Psoas muscle (tissue), 8 donors: ENCODE data around the gene RAD1. TPM values are rescaled to one million over a fixed set of nuclear protein-coding genes. Genes with fewer than 3 reads are reported as not detected.

Experiments used
- ATAC-seq, 4 donors: fragments of 200-7000 bp; cut with Tn5 transposase; one replicate each; pipeline ENCODE4 v1.9.1; 2020; ENCODE audit warnings: moderate library complexity in 3 of 4, mild to moderate bottlenecking in 2 of 4
- DNase-seq, 2 donors: peaks; one replicate each; pipeline ENCODE4 v3.0.0-alpha.2; 2020
- H3K27ac ChIP-seq: fragments of 200-600 bp; one replicate; pipeline ENCODE4 v1.8.0; 2022
- H3K27me3 ChIP-seq, 3 donors: fragments of 200-600 bp in 1 of 3; one replicate each; pipeline versions ENCODE4 v1.6.1 to v1.8.0; 2013 to 2022; ENCODE audit warnings: low read length in 2 of 3, mild to moderate bottlenecking in 2 of 3, moderate library complexity in 1 of 3; ENCODE audit not compliant: insufficient read depth in 3 of 3
- H3K36me3 ChIP-seq, 2 donors: fragments of 200-600 bp in 1 of 2; one replicate each; pipeline versions ENCODE4 v1.6.1 to v1.8.0; 2013 to 2022; ENCODE audit warnings: low read depth in 1 of 2, mild to moderate bottlenecking in 1 of 2, moderate library complexity in 1 of 2; ENCODE audit not compliant: insufficient read depth in 1 of 2
- H3K4me1 ChIP-seq: fragments of 200-600 bp; one replicate; pipeline ENCODE4 v1.8.0; 2022
- H3K4me3 ChIP-seq: fragments of 200-600 bp; one replicate; pipeline ENCODE4 v1.8.0; 2022; ENCODE audit warnings: mild to moderate bottlenecking
- H3K9me3 ChIP-seq: fragments of 200-600 bp; one replicate; pipeline ENCODE4 v1.8.0; 2022
- WGBS, 3 donors: extraction: QIAGEN DNeasy Blood & Tissue Kit; methylation state at CpG; one replicate each; pipeline versions ENCODE4 v1.1.6 to v1.1.7; 2013; 5-methylcytosine and 5-hydroxymethylcytosine counted together
- intact Hi-C, 2 donors: fragments of 100-400 bp; cut with DNase I; formaldehyde crosslinking; loops; one replicate each; pipeline versions ENCODE4 v1.11.0 to v1.14.2; 2022
- polyA plus RNA-seq, 3 donors: library from polyadenylated mRNA; stranded (reverse); fragments of 200-250 nt; gene quantifications; one replicate each; pipeline ENCODE4 v1.2.3, GENCODE V29; 2013
- total RNA-seq, 4 donors: library from RNA; stranded (reverse); fragmentation: NEBNext Ultra II Directional in 2 of 4; extraction: Animal tissue kit (Norgen Biotek cat#: 25700) in 2 of 4; gene quantifications; one replicate each; pipeline versions ENCODE4 v1.2.1 to v1.2.4, GENCODE V29; 2021 to 2023
- TF ChIP-seq, protein P1 (sequence below): fragments of 200-600 bp; IDR thresholded peaks from one replicate; pipeline ENCODE4 v1.8.0; 2022; ENCODE audit warnings: antibody characterized with exemption
- donor health status: healthy with polysubstance abuse.
- donor health status: DM: no; HTN: no; CAD: no; lungs with moderate emphysema.
- donor health status: Bipolar disorder and iron deficiency.
- donor health status: healthy.
- donor health status: DM: yes; HTN: yes; CAD: no.
- donor health status: DM: no; HTN: no; CAD: no.
- donor health status: DM: no; HTN: no; CAD: no.
- donor health status: DM: yes; HTN: yes; CAD: no.

Gene RAD1
- total and polyA plus RNA-seq, 7 donors: 15.8 to 43.1 (median 18.2) TPM

- TF ChIP-seq, protein P1, sequence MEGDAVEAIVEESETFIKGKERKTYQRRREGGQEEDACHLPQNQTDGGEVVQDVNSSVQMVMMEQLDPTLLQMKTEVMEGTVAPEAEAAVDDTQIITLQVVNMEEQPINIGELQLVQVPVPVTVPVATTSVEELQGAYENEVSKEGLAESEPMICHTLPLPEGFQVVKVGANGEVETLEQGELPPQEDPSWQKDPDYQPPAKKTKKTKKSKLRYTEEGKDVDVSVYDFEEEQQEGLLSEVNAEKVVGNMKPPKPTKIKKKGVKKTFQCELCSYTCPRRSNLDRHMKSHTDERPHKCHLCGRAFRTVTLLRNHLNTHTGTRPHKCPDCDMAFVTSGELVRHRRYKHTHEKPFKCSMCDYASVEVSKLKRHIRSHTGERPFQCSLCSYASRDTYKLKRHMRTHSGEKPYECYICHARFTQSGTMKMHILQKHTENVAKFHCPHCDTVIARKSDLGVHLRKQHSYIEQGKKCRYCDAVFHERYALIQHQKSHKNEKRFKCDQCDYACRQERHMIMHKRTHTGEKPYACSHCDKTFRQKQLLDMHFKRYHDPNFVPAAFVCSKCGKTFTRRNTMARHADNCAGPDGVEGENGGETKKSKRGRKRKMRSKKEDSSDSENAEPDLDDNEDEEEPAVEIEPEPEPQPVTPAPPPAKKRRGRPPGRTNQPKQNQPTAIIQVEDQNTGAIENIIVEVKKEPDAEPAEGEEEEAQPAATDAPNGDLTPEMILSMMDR: no peak
- Histone ChIP-seq H3K4me1 (peaks cover 24% of the 10 kb centered on the region), H3K4me3 (peak overlapping the region; percentile 90), H3K36me3 (peaks cover 0 to 48% of the 10 kb centered on the region in 2 donors), H3K27me3 (no peaks in the 10 kb centered on the region), H3K27ac (peak overlapping the region; percentile 90), H3K9me3 (no peaks in the 10 kb centered on the region)
- DNase-seq: no peak
- intact Hi-C loops: no loop called here
- ATAC-seq: peak; percentile 15 to 40 (median 26)
- 0 to 1% (median 0%) methylated on average over 20 of the region's 20 CpGs for WGBS, 3 donors
Observed at GRCh38 chr5:34915856-34916192, 520 bp upstream of the RAD1 start.

GRCh38 chr5:34914671-34915138 is 599 bp downstream of the RAD1 start:
- Histone ChIP-seq H3K27ac (peak overlapping the region; percentile 90), H3K27me3 (no peaks in the 10 kb centered on the region), H3K36me3 (peaks cover 0 to 48% of the 10 kb centered on the region in 2 donors), H3K4me3 (peak overlapping the region; percentile 90), H3K4me1 (peaks cover 24% of the 10 kb centered on the region), H3K9me3 (no peaks in the 10 kb centered on the region)
- intact Hi-C loops: no loop called here
- 2% methylated on average over 20 of the region's 20 CpGs for WGBS, 3 donors
- ATAC-seq: peak in 2 of 4 donors; percentile 3 to 8
- TF ChIP-seq, protein P1: no peak
- DNase-seq: peak; percentile 32 to 55

GRCh38 chr5:34913072-34913471 is 2.2 kb downstream of the RAD1 start:
- ATAC-seq (no peak), DNase-seq (no peak)
- Histone ChIP-seq H3K9me3 (no peaks in the 10 kb centered on the region), H3K27ac (no peak overlapping the region), H3K4me1 (peaks cover 24% of the 10 kb centered on the region), H3K4me3 (no peak overlapping the region), H3K27me3 (no peaks in the 10 kb centered on the region), H3K36me3 (peaks cover 0 to 48% of the 10 kb centered on the region in 2 donors)
- 80 to 85% (median 83%) methylated on average over 2 of the region's 2 CpGs for WGBS, 3 donors
- TF ChIP-seq, protein P1: no peak
- intact Hi-C loops: no loop called here

DNA sequence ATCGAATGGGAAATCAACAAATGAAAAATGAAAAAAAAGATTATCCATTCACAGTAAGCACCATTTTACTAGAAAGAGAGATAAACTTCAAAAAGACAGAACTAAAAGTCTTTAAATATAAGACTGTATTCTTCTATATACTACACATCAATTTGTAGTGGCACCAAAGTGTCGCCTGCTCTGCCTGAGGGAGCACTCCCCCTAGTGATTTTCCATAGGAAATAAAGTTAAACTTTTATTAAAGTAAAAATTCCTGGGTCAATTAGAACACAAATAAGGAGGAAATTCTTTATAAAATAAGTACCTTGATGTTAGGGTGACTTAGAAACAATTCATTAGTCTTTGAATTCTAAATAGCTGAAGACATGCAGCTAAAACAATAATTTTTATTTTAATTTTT is 9.7 kb downstream of the RAD1 start:
- H3K36me3 ChIP-seq: peaks cover 7 to 72% of the 10 kb centered on the region in 2 donors
- WGBS, 3 donors: 88 to 92% (median 92%) methylated on average over 2 of the region's 2 CpGs
- ATAC-seq (no peak), DNase-seq (no peak)
- TF ChIP-seq, protein P1: no peak
- intact Hi-C loops: no loop called here
- H3K27ac ChIP-seq: no peak overlapping the region
- H3K27me3 ChIP-seq: no peaks in the 10 kb centered on the region
- no peaks in the 10 kb centered on the region for H3K4me1 ChIP-seq
- no peaks in the 10 kb centered on the region for H3K9me3 ChIP-seq
- H3K4me3 ChIP-seq: no peak overlapping the region

DNA sequence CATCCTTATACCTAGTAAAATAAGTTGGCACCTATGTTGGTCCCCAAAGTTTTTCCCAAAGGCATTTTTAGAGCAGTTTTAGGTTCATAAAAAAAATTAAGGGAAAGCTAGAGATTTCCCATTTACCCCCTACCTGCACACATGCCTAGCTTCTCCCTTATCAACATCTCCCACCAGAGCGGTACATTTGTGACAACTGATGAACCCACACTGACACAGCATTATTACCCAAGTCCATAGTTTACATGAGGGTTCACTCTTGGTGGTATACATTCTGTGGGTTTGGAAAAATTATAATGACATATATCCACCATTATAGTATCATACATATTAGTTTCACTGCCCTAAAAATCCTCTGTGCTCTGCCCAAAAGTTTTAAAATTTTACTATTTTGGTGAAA is 12.0 kb downstream of the RAD1 start:
- peaks cover 7 to 54% of the 10 kb centered on the region in 2 donors for H3K36me3 ChIP-seq
- TF ChIP-seq, protein P1: no peak
- DNase-seq: no peak
- H3K27me3 ChIP-seq: no peaks in the 10 kb centered on the region
- no peak overlapping the region for H3K4me3 ChIP-seq
- no peak for ATAC-seq
- no peaks in the 10 kb centered on the region for H3K4me1 ChIP-seq
- WGBS, 3 donors: 93 to 100% (median 98%) methylated on average over 1 of the region's 1 CpG
- no peak overlapping the region for H3K27ac ChIP-seq
- no peaks in the 10 kb centered on the region for H3K9me3 ChIP-seq
- intact Hi-C loops: no loop called here
